ENCODE measurements around the gene TEK. TPM values are rescaled to one million over a fixed set of nuclear protein-coding genes. Genes with fewer than 3 reads are reported as not detected.
"Not testable (repeated sequence)": the region's sequence is repeated elsewhere in the genome, so short reads cannot be mapped to it uniquely, and the experiment has no call there.

TEK gene
- total RNA-seq, 1 donor from 2014 or later = 0.89 TPM

DNA sequence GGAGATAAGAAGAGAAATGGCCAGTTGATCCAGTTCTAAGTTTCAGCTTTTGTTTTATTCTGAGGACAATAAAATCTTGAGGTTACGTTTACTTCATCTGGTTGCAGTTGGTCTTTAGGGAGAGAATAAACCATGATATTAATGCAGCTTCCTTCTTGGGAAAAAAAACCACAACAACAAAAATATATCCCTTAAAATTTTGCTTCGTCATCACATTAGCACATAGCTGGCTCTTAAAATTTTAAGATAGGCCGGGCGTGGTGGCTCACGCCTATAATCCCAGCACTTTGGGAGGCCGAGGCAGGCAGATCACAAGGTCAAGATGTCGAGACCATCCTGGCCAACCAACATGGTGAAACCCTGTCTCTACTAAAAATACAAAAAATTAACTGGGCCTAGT is 101.6 kb downstream of the TEK start:
- no peaks in the 10 kb centered on the region for H3K27me3 Mint-ChIP-seq (ENCODE audit: low read depth)
- TF ChIP-seq, protein P1, sequence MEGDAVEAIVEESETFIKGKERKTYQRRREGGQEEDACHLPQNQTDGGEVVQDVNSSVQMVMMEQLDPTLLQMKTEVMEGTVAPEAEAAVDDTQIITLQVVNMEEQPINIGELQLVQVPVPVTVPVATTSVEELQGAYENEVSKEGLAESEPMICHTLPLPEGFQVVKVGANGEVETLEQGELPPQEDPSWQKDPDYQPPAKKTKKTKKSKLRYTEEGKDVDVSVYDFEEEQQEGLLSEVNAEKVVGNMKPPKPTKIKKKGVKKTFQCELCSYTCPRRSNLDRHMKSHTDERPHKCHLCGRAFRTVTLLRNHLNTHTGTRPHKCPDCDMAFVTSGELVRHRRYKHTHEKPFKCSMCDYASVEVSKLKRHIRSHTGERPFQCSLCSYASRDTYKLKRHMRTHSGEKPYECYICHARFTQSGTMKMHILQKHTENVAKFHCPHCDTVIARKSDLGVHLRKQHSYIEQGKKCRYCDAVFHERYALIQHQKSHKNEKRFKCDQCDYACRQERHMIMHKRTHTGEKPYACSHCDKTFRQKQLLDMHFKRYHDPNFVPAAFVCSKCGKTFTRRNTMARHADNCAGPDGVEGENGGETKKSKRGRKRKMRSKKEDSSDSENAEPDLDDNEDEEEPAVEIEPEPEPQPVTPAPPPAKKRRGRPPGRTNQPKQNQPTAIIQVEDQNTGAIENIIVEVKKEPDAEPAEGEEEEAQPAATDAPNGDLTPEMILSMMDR (conservative IDR thresholded peaks at IDR 0.05) = no peak
- DNase-seq (ENCODE audit: low read depth, low spot score) = no peak
- no peak overlapping the region for H3K4me3 Mint-ChIP-seq
- H3K9me3 Mint-ChIP-seq = no peaks in the 10 kb centered on the region
- no peaks in the 10 kb centered on the region for H3K36me3 Mint-ChIP-seq (ENCODE audit: low read depth)
- H3K4me1 Mint-ChIP-seq = no peaks in the 10 kb centered on the region
- H3K27ac Mint-ChIP-seq (ENCODE audit: unreplicated experiment) = no peak overlapping the region

DNA sequence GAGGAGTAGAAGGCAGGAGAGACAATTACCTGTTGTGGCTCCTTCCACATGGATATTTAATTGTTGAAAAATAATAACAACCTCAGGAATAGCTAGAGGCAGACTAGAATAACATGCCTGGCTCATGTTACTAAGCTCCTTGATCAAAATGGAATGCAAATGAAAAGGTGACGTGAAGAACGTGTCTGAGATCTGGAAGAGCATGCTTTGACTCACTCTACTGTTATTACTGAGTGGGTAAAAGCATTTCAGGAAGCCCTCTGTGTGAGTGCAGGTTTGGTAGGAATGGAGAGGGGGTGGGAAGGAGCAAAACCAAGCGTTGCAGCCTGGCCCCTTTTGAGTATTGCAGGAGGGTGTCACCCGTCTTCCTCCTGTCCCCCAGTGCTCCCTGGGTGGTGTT is 103.2 kb downstream of the TEK start:
- no peaks in the 10 kb centered on the region for H3K36me3 Mint-ChIP-seq (ENCODE audit: low read depth)
- H3K27me3 Mint-ChIP-seq (ENCODE audit: low read depth) = no peaks in the 10 kb centered on the region
- DNase-seq (ENCODE audit: low read depth, low spot score) = no peak
- TF ChIP-seq, protein P1 (conservative IDR thresholded peaks at IDR 0.05) = no peak
- no peak overlapping the region for H3K4me3 Mint-ChIP-seq
- no peak overlapping the region for H3K27ac Mint-ChIP-seq (ENCODE audit: unreplicated experiment)
- H3K9me3 Mint-ChIP-seq = no peaks in the 10 kb centered on the region
- no peaks in the 10 kb centered on the region for H3K4me1 Mint-ChIP-seq

DNA sequence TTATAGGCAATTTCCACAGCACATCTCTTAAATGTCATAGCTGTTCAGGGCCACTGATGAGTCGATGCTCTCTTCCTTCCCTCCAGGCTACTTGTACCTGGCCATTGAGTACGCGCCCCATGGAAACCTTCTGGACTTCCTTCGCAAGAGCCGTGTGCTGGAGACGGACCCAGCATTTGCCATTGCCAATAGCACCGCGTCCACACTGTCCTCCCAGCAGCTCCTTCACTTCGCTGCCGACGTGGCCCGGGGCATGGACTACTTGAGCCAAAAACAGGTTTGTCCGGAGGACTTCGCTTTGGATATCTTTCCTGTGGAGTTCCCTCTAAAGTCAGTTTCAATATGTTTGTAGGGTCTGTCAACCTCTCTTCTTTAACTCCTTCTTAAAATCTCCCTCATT is 103.6 kb downstream of the TEK start:
- no peaks in the 10 kb centered on the region for H3K9me3 Mint-ChIP-seq
- H3K4me1 Mint-ChIP-seq = no peaks in the 10 kb centered on the region
- H3K4me3 Mint-ChIP-seq = no peak overlapping the region
- DNase-seq (ENCODE audit: low read depth, low spot score) = no peak
- H3K27me3 Mint-ChIP-seq (ENCODE audit: low read depth) = no peaks in the 10 kb centered on the region
- TF ChIP-seq, protein P1 (conservative IDR thresholded peaks at IDR 0.05) = no peak
- no peak overlapping the region for H3K27ac Mint-ChIP-seq (ENCODE audit: unreplicated experiment)
- no peaks in the 10 kb centered on the region for H3K36me3 Mint-ChIP-seq (ENCODE audit: low read depth)

DNA sequence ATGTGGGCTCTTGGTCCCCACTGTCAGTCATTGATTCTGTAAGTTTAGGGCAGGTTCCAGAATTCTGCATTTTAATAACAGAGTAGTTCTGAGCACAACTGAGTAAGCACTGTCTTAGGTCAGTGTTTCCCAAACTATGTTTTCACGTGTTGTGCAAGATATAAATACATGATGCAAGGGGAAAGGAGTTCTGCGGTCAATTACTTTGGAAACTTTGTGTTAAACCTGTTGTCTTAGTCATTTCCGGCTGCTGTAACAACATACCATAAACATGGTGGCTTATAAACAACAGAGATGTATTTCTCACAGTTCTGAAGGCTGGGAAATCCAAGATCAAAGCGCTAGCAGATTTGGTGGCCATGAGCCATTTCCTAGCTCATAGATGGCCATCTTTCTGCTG is 118.2 kb downstream of the TEK start:
- DNase-seq (ENCODE audit: low read depth, low spot score) = no peak
- TF ChIP-seq, protein P1 (conservative IDR thresholded peaks at IDR 0.05) = no peak
- Mint-ChIP-seq H3K36me3 (ENCODE audit: low read depth) (peaks cover 5% of the 10 kb centered on the region), H3K27ac (ENCODE audit: unreplicated experiment) (no peak overlapping the region), H3K9me3 (no peaks in the 10 kb centered on the region), H3K4me1 (no peaks in the 10 kb centered on the region), H3K27me3 (ENCODE audit: low read depth) (no peaks in the 10 kb centered on the region), H3K4me3 (no peak overlapping the region)

DNA sequence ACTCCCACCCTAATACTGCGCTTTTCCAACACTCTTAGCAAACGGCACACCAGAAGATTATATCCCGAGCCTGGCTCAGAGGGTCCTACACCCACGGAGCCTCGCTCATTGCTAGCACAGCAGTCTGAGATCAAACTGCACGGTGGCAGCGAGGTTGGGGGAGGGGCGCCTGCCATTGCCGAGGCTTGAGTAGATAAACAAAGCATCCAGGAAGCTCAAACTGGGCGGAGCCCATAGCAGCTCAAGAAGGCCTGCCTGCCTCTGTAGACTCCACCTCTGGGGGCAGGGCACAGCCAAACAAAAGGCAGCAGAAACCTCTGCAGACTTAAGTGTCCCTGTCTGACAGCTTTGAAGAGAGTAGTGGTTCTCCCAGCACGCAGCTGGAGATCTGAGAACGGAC is 130.6 kb downstream of the TEK start:
- H3K4me3 Mint-ChIP-seq; DNase-seq (ENCODE audit: low read depth, low spot score); H3K27ac Mint-ChIP-seq (ENCODE audit: unreplicated experiment); H3K27me3 Mint-ChIP-seq (ENCODE audit: low read depth); H3K4me1 Mint-ChIP-seq: not testable (repeated sequence)
- Mint-ChIP-seq H3K36me3 (ENCODE audit: low read depth) (peaks cover 14% of the 10 kb centered on the region), H3K9me3 (peaks cover 22% of the 10 kb centered on the region)

DNA sequence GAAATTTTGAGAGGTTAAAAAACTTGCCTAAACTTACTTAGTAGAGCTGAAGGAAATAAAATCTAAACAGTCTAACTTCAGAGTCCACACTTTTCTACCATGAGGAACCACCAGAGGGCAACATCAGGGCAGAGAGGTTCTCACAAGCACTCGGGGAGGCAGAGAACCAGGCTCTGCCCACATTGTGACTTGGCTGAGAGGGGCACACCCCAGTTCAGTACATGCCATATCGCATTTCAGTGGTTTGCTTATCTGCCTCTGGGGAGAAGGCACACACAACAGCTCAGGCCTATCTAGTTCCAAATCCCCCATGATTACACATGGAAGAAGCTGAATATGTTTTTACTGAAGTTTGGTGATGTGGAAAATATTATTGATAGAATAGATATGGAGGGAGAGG is 138.7 kb downstream of the TEK start:
- H3K9me3 Mint-ChIP-seq = no peaks in the 10 kb centered on the region
- DNase-seq (ENCODE audit: low read depth, low spot score) = peak; percentile 28
- peaks cover 4% of the 10 kb centered on the region for H3K36me3 Mint-ChIP-seq (ENCODE audit: low read depth)
- H3K27me3 Mint-ChIP-seq (ENCODE audit: low read depth) = no peaks in the 10 kb centered on the region
- TF ChIP-seq, protein P1 (conservative IDR thresholded peaks at IDR 0.05) = peak; percentile 71
- H3K4me3 Mint-ChIP-seq = no peak overlapping the region
- H3K27ac Mint-ChIP-seq (ENCODE audit: unreplicated experiment) = no peak overlapping the region
- H3K4me1 Mint-ChIP-seq = no peaks in the 10 kb centered on the region
